A549 treated with DMSO at 1 μM for 4 hours (cell line): ENCODE measurements around the gene CLDN4. TPM values are rescaled to one million over a fixed set of nuclear protein-coding genes. Genes with fewer than 3 reads are reported as not detected.

Experiments used
- total RNA-seq: library from RNA; stranded (reverse); fragments of 200-300 nt; extraction: Qiagen RNA extraction; gene quantifications from 5 replicates; pipeline ENCODE4 v1.2.3, GENCODE V29; 2022; ENCODE audit warnings: low read depth

Gene CLDN4, protein sequence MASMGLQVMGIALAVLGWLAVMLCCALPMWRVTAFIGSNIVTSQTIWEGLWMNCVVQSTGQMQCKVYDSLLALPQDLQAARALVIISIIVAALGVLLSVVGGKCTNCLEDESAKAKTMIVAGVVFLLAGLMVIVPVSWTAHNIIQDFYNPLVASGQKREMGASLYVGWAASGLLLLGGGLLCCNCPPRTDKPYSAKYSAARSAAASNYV
- total RNA-seq, result 4.4 to 6.6 TPM (median 5.7 TPM) in 5 replicates

DNA sequence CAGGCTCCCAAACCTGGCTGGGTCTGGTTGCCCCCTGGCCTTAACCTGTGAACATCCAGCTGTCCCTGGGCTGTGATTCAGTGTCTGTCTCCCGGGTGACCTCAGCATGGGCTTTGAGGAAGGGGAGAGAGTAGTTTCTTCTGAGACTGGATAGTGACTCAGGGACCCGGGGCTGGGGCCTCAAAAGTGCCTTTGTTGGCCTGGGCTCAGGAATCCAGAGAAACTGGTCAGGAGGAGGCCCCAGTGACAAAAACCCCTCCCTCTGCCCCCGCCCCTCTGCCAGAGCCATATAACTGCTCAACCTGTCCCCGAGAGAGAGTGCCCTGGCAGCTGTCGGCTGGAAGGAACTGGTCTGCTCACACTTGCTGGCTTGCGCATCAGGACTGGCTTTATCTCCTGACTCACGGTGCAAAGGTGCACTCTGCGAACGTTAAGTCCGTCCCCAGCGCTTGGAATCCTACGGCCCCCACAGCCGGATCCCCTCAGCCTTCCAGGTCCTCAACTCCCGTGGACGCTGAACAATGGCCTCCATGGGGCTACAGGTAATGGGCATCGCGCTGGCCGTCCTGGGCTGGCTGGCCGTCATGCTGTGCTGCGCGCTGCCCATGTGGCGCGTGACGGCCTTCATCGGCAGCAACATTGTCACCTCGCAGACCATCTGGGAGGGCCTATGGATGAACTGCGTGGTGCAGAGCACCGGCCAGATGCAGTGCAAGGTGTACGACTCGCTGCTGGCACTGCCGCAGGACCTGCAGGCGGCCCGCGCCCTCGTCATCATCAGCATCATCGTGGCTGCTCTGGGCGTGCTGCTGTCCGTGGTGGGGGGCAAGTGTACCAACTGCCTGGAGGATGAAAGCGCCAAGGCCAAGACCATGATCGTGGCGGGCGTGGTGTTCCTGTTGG lies at the start of gene CLDN4:
TSS of gene CLDN4 (plus strand) at position 316 of the 903 bp plus-strand sequence. CDS start at position 522, 206 bp downstream.

DNA sequence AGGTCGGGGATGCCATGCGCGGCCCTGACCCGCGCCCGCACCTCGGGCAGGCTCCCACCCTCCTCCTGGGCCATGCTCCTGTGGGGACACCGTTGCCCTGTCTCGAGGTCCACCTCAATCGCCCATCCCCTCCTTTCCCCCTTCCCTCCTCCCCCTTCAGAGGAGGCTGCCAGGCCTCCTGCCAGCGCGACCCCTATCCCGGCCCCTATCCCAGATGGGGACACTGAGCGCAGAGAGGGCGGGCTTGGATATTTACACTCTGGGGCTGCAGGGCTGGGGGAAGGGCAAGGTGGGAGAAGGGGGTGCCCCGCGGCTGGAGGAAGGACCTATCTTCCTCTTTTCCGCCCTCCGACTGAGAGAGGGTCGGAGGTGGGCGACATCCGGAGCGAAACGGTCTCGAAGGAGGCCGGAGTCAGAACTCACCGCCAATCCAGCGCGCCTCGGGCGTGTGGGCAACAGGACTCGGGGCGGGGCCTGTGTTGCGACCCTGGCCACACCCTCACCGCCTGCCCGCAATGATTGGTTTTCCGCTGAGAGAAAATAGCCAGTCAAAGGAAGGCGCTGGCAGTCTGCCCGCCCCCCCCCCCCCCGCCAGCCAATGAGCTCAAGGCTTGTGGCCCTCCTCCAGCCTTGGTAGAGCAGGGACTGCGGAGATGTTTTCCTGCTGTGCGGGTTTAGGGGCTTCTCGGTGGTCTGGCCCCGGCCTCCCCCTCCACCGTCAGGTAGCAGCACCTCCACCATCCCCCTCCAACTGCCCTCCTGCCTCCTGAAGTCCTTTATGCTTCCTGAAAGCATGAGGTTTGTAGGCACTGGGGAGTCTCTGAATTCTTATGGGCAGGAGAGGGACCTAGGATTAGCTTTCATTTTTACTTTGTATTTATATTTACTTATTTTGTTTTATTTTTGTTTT lies 11.5 kb downstream of the CLDN4 start, which contains the start of gene METTL27:
TSS of gene METTL27 (minus strand) at position 450 of the 910 bp plus-strand sequence. CDS start at position 74, 376 bp downstream.

DNA sequence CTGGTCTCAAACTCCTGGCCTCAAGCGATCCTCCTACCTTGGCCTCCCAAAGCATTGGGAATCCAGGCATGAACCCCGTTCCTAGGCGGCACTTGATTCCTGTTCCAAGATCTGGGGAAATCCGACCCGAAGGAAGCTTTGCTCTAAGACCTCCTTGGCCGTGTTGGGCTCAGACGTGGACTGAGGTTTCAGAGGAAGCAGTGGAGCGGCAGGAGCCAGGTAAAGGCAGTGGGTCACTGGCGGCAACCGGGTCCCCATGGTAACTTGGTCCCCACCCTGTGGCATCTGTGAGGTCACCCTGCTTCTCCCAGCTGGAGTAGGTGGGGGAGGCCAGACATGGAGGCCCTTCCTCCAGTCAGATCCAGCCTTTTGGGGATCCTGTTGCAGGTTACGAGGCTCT lies 30.1 kb downstream of the CLDN4 start, which contains the start of gene TMEM270:
TSS of gene TMEM270 (plus strand) at position 301 of the 400 bp plus-strand sequence. CDS start at position 337, 36 bp downstream.

Other genes with a start within 250 kb of the CLDN4 start
- 0.25 to 1.4 TPM (median 1.0 TPM) in 5 replicates for gene MLXIPL, start 206.5 kb upstream of the CLDN4 start, total RNA-seq
- gene VPS37D, start 163.2 kb upstream of the CLDN4 start, total RNA-seq, result 3.1 to 5.5 TPM (median 4.4 TPM) in 5 replicates
- 7.8 to 10.4 TPM (median 9.6 TPM) in 5 replicates for gene DNAJC30, start 147.5 kb upstream of the CLDN4 start, total RNA-seq
- 126 to 177 TPM (median 135 TPM) in 5 replicates for gene BUD23, start 147.4 kb upstream of the CLDN4 start, total RNA-seq
- 60.0 to 84.0 TPM (median 75.3 TPM) in 5 replicates for gene STX1A, start 111.3 kb upstream of the CLDN4 start, total RNA-seq
- 21.0 to 28.1 TPM (median 22.8 TPM) in 5 replicates for gene ABHD11, start 92.2 kb upstream of the CLDN4 start, total RNA-seq
- gene CLDN3, start 60.7 kb upstream of the CLDN4 start, total RNA-seq, result 1.6 to 3.7 TPM (median 2.8 TPM) in 5 replicates
- 9.0 to 12.3 TPM (median 10.8 TPM) in 5 replicates for gene METTL27, start 11.5 kb downstream of the CLDN4 start, total RNA-seq
- gene TMEM270, start 30.2 kb downstream of the CLDN4 start, total RNA-seq, result 0.19 to 0.23 TPM in 2 of 5 replicates, not detected in the others
- 0.06 to 0.14 TPM (median 0.10 TPM) in 5 replicates for gene ELN, start 197.2 kb downstream of the CLDN4 start, total RNA-seq